ENCODE results near the gene ZNF276. TPM values are rescaled to one million over a fixed set of nuclear protein-coding genes. Genes with fewer than 3 reads are reported as not detected.
"Not testable (repeated sequence)": the region's sequence is repeated elsewhere in the genome, so short reads cannot be mapped to it uniquely, and the experiment has no call there.

The ZNF276 gene
- total and polyA plus RNA-seq, 4 donors, result 24.4 to 61.3 (median 42.0) TPM

GRCh38 chr16:89775223-89775622 is 53.9 kb downstream of the ZNF276 start:
- Histone ChIP-seq H3K27ac (ENCODE audit: low read depth, low read length) (no peak overlapping the region), H3K27me3 (ENCODE audit: control insufficient read depth, insufficient read depth, low read length) (no peaks in the 10 kb centered on the region), H3K9me3 (ENCODE audit: control insufficient read depth, insufficient read depth, low read length) (no peaks in the 10 kb centered on the region), H3K36me3 (ENCODE audit: control insufficient read depth, insufficient read depth, low read length) (peaks cover 63% of the 10 kb centered on the region), H3K4me1 (ENCODE audit: control insufficient read depth, insufficient read depth, low read length) (peaks cover 9% of the 10 kb centered on the region), H3K4me3 (ENCODE audit: low read depth, low read length) (no peak overlapping the region)
- 93% methylated on average over 13 of the region's 13 CpGs for WGBS (ENCODE audit: insufficient coverage)
- DNase-seq (ENCODE audit: low read depth in 4 of 6, low spot score in 6 of 6), result no peak

GRCh38 chr16:89778211-89778610 is 56.9 kb downstream of the ZNF276 start:
- not testable (repeated sequence) for H3K27me3 ChIP-seq (ENCODE audit: control insufficient read depth, insufficient read depth, low read length); H3K27ac ChIP-seq (ENCODE audit: low read depth, low read length); H3K4me1 ChIP-seq (ENCODE audit: control insufficient read depth, insufficient read depth, low read length); H3K4me3 ChIP-seq (ENCODE audit: low read depth, low read length); H3K9me3 ChIP-seq (ENCODE audit: control insufficient read depth, insufficient read depth, low read length); DNase-seq (ENCODE audit: low read depth in 4 of 6, low spot score in 6 of 6)
- WGBS (ENCODE audit: insufficient coverage), result 100% methylated on average over 3 of the region's 5 CpGs
- peaks cover 53% of the 10 kb centered on the region for H3K36me3 ChIP-seq (ENCODE audit: control insufficient read depth, insufficient read depth, low read length)

- Histone ChIP-seq H3K4me1 (ENCODE audit: control insufficient read depth, insufficient read depth, low read length) (peaks cover 9% of the 10 kb centered on the region), H3K9me3 (ENCODE audit: control insufficient read depth, insufficient read depth, low read length) (no peaks in the 10 kb centered on the region), H3K36me3 (ENCODE audit: control insufficient read depth, insufficient read depth, low read length) (peaks cover 53% of the 10 kb centered on the region), H3K4me3 (ENCODE audit: low read depth, low read length) (no peak overlapping the region), H3K27me3 (ENCODE audit: control insufficient read depth, insufficient read depth, low read length) (no peaks in the 10 kb centered on the region), H3K27ac (ENCODE audit: low read depth, low read length) (no peak overlapping the region)
- 74% methylated on average over 12 of the region's 13 CpGs for WGBS (ENCODE audit: insufficient coverage)
- DNase-seq (ENCODE audit: low read depth in 4 of 6, low spot score in 6 of 6), result peak in 2 of 6 donors; percentile 5 to 30
Observed at GRCh38 chr16:89779231-89779908, 58.0 kb downstream of the ZNF276 start.

GRCh38 chr16:89779909-89780305 is 58.6 kb downstream of the ZNF276 start:
- no peak overlapping the region for H3K27ac ChIP-seq (ENCODE audit: low read depth, low read length)
- WGBS (ENCODE audit: insufficient coverage), result 81% methylated on average over 5 of the region's 6 CpGs

GRCh38 chr16:89782489-89782888 is 61.2 kb downstream of the ZNF276 start:
- H3K4me3 ChIP-seq (ENCODE audit: low read depth, low read length), result no peak overlapping the region
- peaks cover 65% of the 10 kb centered on the region for H3K36me3 ChIP-seq (ENCODE audit: control insufficient read depth, insufficient read depth, low read length)
- no peaks in the 10 kb centered on the region for H3K9me3 ChIP-seq (ENCODE audit: control insufficient read depth, insufficient read depth, low read length)
- H3K27ac ChIP-seq (ENCODE audit: low read depth, low read length), result no peak overlapping the region
- WGBS (ENCODE audit: insufficient coverage), result 92% methylated on average over 6 of the region's 6 CpGs
- DNase-seq (ENCODE audit: low read depth in 4 of 6, low spot score in 6 of 6), result no peak
- no peaks in the 10 kb centered on the region for H3K27me3 ChIP-seq (ENCODE audit: control insufficient read depth, insufficient read depth, low read length)
- H3K4me1 ChIP-seq (ENCODE audit: control insufficient read depth, insufficient read depth, low read length), result peaks cover 9% of the 10 kb centered on the region

More at GRCh38 chr16:89779909-89780305, 58.6 kb downstream of the ZNF276 start:
- Histone ChIP-seq H3K36me3 (ENCODE audit: control insufficient read depth, insufficient read depth, low read length) (peaks cover 55% of the 10 kb centered on the region), H3K9me3 (ENCODE audit: control insufficient read depth, insufficient read depth, low read length) (no peaks in the 10 kb centered on the region), H3K4me3 (ENCODE audit: low read depth, low read length) (no peak overlapping the region), H3K4me1 (ENCODE audit: control insufficient read depth, insufficient read depth, low read length) (peaks cover 9% of the 10 kb centered on the region), H3K27me3 (ENCODE audit: control insufficient read depth, insufficient read depth, low read length) (no peaks in the 10 kb centered on the region)
- no peak for DNase-seq (ENCODE audit: low read depth in 4 of 6, low spot score in 6 of 6)

GRCh38 chr16:89783952-89784351 is 62.6 kb downstream of the ZNF276 start:
- peaks cover 63% of the 10 kb centered on the region for H3K36me3 ChIP-seq (ENCODE audit: control insufficient read depth, insufficient read depth, low read length)
- WGBS (ENCODE audit: insufficient coverage), result 94% methylated on average over 3 of the region's 6 CpGs
- not testable (repeated sequence) for H3K27me3 ChIP-seq (ENCODE audit: control insufficient read depth, insufficient read depth, low read length); H3K4me1 ChIP-seq (ENCODE audit: control insufficient read depth, insufficient read depth, low read length); DNase-seq (ENCODE audit: low read depth in 4 of 6, low spot score in 6 of 6); H3K27ac ChIP-seq (ENCODE audit: low read depth, low read length); H3K4me3 ChIP-seq (ENCODE audit: low read depth, low read length); H3K9me3 ChIP-seq (ENCODE audit: control insufficient read depth, insufficient read depth, low read length)

GRCh38 chr16:89784406-89784805 is 63.1 kb downstream of the ZNF276 start:
- DNase-seq (ENCODE audit: low read depth in 4 of 6, low spot score in 6 of 6), result no peak
- Histone ChIP-seq H3K9me3 (ENCODE audit: control insufficient read depth, insufficient read depth, low read length) (no peaks in the 10 kb centered on the region), H3K4me3 (ENCODE audit: low read depth, low read length) (no peak overlapping the region), H3K27ac (ENCODE audit: low read depth, low read length) (no peak overlapping the region), H3K36me3 (ENCODE audit: control insufficient read depth, insufficient read depth, low read length) (peaks cover 62% of the 10 kb centered on the region), H3K27me3 (ENCODE audit: control insufficient read depth, insufficient read depth, low read length) (no peaks in the 10 kb centered on the region), H3K4me1 (ENCODE audit: control insufficient read depth, insufficient read depth, low read length) (peaks cover 3% of the 10 kb centered on the region)
- WGBS (ENCODE audit: insufficient coverage), result 94% methylated on average over 3 of the region's 7 CpGs

- H3K9me3 ChIP-seq (ENCODE audit: control insufficient read depth, insufficient read depth, low read length), result no peaks in the 10 kb centered on the region
- H3K27me3 ChIP-seq (ENCODE audit: control insufficient read depth, insufficient read depth, low read length), result no peaks in the 10 kb centered on the region
- no peak overlapping the region for H3K27ac ChIP-seq (ENCODE audit: low read depth, low read length)
- no peak overlapping the region for H3K4me3 ChIP-seq (ENCODE audit: low read depth, low read length)
- no peaks in the 10 kb centered on the region for H3K4me1 ChIP-seq (ENCODE audit: control insufficient read depth, insufficient read depth, low read length)
- no peak for DNase-seq (ENCODE audit: low read depth in 4 of 6, low spot score in 6 of 6)
- H3K36me3 ChIP-seq (ENCODE audit: control insufficient read depth, insufficient read depth, low read length), result peaks cover 59% of the 10 kb centered on the region
- 97% methylated on average over 7 of the region's 11 CpGs for WGBS (ENCODE audit: insufficient coverage)
Observed at GRCh38 chr16:89785523-89786155, 64.3 kb downstream of the ZNF276 start.

GRCh38 chr16:89786474-89787364 is 65.4 kb downstream of the ZNF276 start:
- peak in 1 of 6 donors; percentile 24 for DNase-seq (ENCODE audit: low read depth in 4 of 6, low spot score in 6 of 6)
- 80% methylated on average over 14 of the region's 21 CpGs for WGBS (ENCODE audit: insufficient coverage)
- Histone ChIP-seq H3K36me3 (ENCODE audit: control insufficient read depth, insufficient read depth, low read length) (peaks cover 65% of the 10 kb centered on the region), H3K9me3 (ENCODE audit: control insufficient read depth, insufficient read depth, low read length) (no peaks in the 10 kb centered on the region), H3K27ac (ENCODE audit: low read depth, low read length) (no peak overlapping the region), H3K4me1 (ENCODE audit: control insufficient read depth, insufficient read depth, low read length) (no peaks in the 10 kb centered on the region), H3K4me3 (ENCODE audit: low read depth, low read length) (no peak overlapping the region), H3K27me3 (ENCODE audit: control insufficient read depth, insufficient read depth, low read length) (no peaks in the 10 kb centered on the region)

Measured in spinal cord (tissue), 10 donors.